Epithelial cell of esophagus (primary cell): ENCODE results near the gene KIAA0319L.
A peak's percentile ranks its signal among the peaks of the same experiment; 100 is the strongest.

ENCODE experiments used
- DNase-seq: peaks from one replicate; pipeline ENCODE4 v3.0.0; 2010; ENCODE audit warnings: low read depth
- H3K4me3 ChIP-seq: 2 replicates; pipeline ENCODE4 v1.5.1; 2011; ENCODE audit warnings: mild to moderate bottlenecking, low read length, control low read depth
- TF ChIP-seq, protein P1 (sequence below): IDR thresholded peaks from 2 replicates; pipeline ENCODE4 v1.5.1; 2011; ENCODE audit warnings: low read depth, mild to moderate bottlenecking, low read length, control low read depth, inconsistent platforms; ENCODE audit not compliant: insufficient read depth; ENCODE audit errors: missing control alignments

Gene KIAA0319L

DNA sequence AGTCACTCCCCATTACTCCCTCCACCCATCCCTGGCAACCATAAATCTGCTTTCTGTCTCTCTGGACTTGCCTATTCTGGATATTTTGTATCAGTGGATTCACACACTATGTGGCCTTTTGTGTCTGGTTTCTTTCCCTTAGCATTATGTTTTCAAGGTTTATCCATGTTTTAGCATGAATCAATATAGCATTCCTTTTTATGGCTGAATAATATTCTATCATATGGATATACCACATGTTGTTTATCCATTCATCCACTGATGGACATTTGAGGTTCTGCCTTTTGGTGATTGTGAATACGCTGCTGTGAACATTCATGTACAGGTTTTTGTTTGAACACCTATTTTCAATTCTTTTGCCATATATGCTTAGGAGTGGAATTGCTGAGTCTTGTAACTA, 148.3 kb downstream of the KIAA0319L start:
- H3K4me3 ChIP-seq = no peak overlapping the region
- no peak for DNase-seq
- TF ChIP-seq, protein P1, sequence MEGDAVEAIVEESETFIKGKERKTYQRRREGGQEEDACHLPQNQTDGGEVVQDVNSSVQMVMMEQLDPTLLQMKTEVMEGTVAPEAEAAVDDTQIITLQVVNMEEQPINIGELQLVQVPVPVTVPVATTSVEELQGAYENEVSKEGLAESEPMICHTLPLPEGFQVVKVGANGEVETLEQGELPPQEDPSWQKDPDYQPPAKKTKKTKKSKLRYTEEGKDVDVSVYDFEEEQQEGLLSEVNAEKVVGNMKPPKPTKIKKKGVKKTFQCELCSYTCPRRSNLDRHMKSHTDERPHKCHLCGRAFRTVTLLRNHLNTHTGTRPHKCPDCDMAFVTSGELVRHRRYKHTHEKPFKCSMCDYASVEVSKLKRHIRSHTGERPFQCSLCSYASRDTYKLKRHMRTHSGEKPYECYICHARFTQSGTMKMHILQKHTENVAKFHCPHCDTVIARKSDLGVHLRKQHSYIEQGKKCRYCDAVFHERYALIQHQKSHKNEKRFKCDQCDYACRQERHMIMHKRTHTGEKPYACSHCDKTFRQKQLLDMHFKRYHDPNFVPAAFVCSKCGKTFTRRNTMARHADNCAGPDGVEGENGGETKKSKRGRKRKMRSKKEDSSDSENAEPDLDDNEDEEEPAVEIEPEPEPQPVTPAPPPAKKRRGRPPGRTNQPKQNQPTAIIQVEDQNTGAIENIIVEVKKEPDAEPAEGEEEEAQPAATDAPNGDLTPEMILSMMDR = no peak

DNA sequence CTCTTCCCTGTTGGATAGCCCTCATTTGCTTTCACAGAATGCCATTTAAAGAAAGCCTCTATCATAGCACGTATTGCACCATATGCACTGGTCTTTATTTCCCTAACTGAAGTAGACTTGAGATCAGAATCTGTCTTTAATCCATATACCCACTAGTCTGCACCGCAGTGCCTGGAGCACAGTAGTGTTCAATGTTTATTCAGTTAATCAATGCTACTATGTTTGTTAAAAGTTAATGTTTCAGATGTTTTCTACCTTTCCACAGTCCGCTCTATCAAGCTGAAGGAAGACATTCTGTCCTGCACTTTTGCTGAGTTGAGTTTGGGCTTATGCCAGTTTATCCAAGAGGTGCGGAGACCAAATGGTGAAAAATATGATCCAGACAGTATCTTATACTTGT, 149.5 kb downstream of the KIAA0319L start:
- DNase-seq = no peak
- TF ChIP-seq, protein P1 = no peak
- H3K4me3 ChIP-seq = no peak overlapping the region

DNA sequence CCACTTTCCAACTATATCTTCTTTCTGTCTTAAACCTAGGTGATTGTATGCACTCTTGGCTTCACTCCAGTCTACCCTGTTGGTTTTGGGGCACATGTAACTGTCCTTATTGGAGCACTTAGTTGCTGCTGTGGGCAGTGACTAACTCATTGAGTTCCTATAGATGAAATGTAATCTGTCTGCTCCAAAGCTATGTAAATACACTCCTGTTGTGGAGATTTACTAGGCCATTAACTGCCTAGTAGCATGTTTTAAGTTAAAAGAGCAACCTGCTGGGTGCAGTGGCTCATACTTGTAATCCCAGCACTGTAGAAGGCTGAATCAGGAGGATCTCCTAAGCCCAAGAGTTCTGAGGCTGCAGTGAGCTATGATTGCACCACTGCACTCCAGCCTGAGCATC, 151.1 kb downstream of the KIAA0319L start:
- no peak overlapping the region for H3K4me3 ChIP-seq
- TF ChIP-seq, protein P1 = no peak
- no peak for DNase-seq

DNA sequence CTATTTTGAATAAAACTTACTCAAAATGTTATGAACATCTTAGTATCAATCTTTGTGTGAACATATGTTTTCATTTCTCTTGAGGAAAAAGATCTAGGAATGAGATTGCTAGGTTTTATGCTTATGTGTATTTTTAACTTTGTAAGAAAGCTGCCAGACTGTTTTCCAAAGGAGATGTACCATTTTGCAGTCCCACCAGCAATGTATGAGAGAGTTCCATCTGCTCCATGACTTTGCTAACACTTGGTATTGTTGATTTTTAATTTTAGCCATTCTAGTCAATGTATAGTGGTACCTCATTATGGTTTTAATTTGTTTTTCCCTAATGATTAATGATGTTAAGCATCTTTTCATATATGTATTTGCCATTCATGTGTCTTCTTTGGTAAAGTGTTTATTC, 156.2 kb downstream of the KIAA0319L start:
- no peak for DNase-seq
- TF ChIP-seq, protein P1 = no peak
- no peak overlapping the region for H3K4me3 ChIP-seq

DNA sequence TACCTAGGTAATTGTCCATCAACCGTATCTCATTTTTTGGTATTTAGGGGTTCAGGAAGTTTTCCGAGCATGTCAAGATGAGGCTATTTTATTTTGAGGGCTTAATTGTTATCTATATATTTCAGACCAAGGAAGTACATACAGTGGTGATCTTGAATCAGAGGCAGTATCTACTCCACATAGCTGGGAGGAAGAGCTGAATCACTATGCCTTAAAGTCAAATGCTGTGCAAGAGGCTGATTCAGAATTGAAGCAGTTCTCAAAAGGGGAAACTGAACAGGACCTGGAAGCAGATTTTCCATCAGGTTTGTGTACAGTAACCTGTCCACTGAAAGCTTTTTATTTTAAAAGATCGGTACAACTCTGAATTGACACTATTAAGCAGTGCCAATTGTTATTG, 158.5 kb downstream of the KIAA0319L start:
- peak; percentile 25 for DNase-seq
- TF ChIP-seq, protein P1 = no peak
- no peak overlapping the region for H3K4me3 ChIP-seq

DNA sequence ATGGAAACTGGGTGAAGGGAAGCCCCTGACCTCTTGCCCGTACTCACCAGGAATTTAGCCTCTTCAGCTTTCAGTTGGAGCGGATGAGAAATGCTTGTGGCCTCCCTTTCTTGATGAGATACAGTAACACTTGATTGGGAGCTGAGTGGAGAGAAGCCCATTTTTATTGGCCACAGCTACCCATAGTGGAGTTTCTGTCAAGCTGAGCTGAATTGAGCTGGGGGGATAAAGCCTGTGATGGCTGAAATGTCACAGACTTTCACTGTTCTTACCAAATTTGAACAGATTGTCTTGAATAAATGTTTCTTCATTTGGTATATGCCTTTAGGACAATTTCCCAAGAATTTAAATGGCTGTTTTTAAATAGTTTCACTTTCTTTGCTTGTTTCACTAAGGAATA, 162.8 kb downstream of the KIAA0319L start:
- H3K4me3 ChIP-seq = no peak overlapping the region
- TF ChIP-seq, protein P1 = no peak
- no peak for DNase-seq

DNA sequence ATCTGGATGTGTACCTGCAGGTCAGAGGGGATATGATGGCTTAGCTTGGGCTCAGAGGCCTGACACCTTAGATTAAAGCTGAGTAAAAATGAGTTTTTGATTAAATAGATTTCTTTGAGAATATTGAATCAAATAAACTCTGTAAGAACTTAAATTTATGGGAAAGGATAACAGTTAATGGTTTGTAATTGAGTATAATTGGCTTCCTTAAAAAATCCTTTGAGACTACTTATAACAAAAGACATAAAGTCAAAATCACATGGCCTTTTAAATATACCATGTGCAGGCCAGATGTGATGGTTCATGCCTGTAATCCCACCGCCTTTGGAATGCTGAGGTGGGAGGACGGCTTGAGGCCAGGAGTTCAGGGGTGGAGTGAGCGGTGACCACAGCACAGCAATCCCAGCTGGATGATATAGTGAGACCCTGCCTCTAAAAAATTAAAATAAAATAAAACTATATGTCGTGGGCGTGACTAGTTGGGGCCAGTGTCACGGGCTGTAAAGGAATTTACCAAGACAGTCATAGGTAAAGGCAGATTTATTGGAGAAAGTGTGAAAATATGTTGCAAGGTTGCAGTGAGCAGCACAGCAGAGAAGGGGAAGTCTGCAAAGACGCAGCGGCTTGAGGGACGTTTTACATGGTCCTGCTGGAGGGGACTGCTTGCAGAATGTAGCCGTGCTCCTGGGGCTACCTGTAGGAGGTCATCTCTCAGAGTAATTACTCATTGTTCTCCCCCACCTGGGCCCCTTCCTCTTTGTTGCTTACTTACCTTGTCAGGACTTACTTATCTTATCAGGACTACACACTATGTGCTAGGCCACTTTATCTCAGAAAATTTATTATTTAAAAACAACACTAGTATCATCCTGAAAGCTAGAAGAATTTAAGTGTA, 166.4 kb downstream of the KIAA0319L start:
- TF ChIP-seq, protein P1 = no peak
- no peak for DNase-seq
- H3K4me3 ChIP-seq = no peak overlapping the region
